Neural cell (in vitro differentiated cells): ENCODE data around the gene ENO1. TPM values are rescaled to one million over a fixed set of nuclear protein-coding genes. Genes with fewer than 3 reads are reported as not detected.

ENCODE experiments used
- H2AFZ ChIP-seq: fragments of 200-600, 300-800 bp; sonication (generic), shearing (Covaris generic); 2 replicates; pipeline ENCODE4 v1.6.0; 2014; ENCODE audit warnings: low read depth, mild to moderate bottlenecking, antibody characterized with exemption, low read length, moderate library complexity
- H3F3A ChIP-seq: fragments of 200-600 bp; shearing (Covaris generic); 2 replicates; pipeline ENCODE4 v1.6.1; 2016; ENCODE audit warnings: mild to moderate bottlenecking, moderate library complexity, mixed read lengths, antibody characterized with exemption, low read length; ENCODE audit not compliant: insufficient read depth, poor library complexity, severe bottlenecking
- H3K27ac ChIP-seq: fragments of 200-600, 300-800 bp; sonication (generic), shearing (Covaris generic); 2 replicates; pipeline ENCODE4 v1.5.1; 2014; ENCODE audit warnings: mild to moderate bottlenecking, low read length, moderate library complexity
- H3K27me3 ChIP-seq: fragments of 300-800, 200-600 bp; sonication (generic), shearing (Covaris generic); 2 replicates; pipeline ENCODE4 v1.6.0; 2014; ENCODE audit warnings: mild to moderate bottlenecking, low read depth, low read length, moderate library complexity; ENCODE audit not compliant: insufficient read depth
- H3K36me3 ChIP-seq: fragments of 300-800, 200-600 bp; sonication (generic), shearing (Covaris generic); 2 replicates; pipeline ENCODE4 v1.5.1; 2014; ENCODE audit warnings: mild to moderate bottlenecking, antibody characterized with exemption, low read length, moderate library complexity; ENCODE audit not compliant: insufficient read depth
- H3K4me2 ChIP-seq: fragments of 300-800, 200-600 bp; sonication (generic), shearing (Covaris generic); 2 replicates; pipeline ENCODE4 v1.6.0; 2014; ENCODE audit warnings: mild to moderate bottlenecking, low read length
- H3K4me3 ChIP-seq: fragments of 300-800, 200-600 bp; sonication (generic), shearing (Covaris generic); 2 replicates; pipeline ENCODE4 v1.5.1; 2014; ENCODE audit warnings: mild to moderate bottlenecking, low read length, moderate library complexity
- H3K79me2 ChIP-seq: fragments of 200-600 bp; shearing (Covaris generic); replicated peaks from 2 replicates; pipeline ENCODE4 v1.6.0; 2014; ENCODE audit warnings: mild to moderate bottlenecking, low read length, moderate library complexity; ENCODE audit not compliant: insufficient read depth
- H3K9ac ChIP-seq: fragments of 300-800, 200-600 bp; sonication (generic), shearing (Covaris generic); 2 replicates; pipeline ENCODE4 v1.6.1; 2016; ENCODE audit warnings: mild to moderate bottlenecking, low read length, mixed read lengths
- H3K9me2 ChIP-seq: fragments of 200-600 bp; shearing (Covaris generic); 2 replicates; pipeline ENCODE4 v1.6.1; 2016; ENCODE audit warnings: mild to moderate bottlenecking, low read length, mixed read lengths; ENCODE audit not compliant: insufficient read depth
- H3K9me3 ChIP-seq: fragments of 200-600, 300-800 bp; sonication (generic), shearing (Covaris generic); 2 replicates; pipeline ENCODE4 v1.6.1; 2016; ENCODE audit warnings: mild to moderate bottlenecking, mixed run types, low read length, moderate library complexity, mixed read lengths
- H4K20me1 ChIP-seq: fragments of 200-600 bp; shearing (Covaris generic); 2 replicates; pipeline ENCODE4 v1.6.1; 2016; ENCODE audit warnings: mild to moderate bottlenecking, mixed run types; ENCODE audit not compliant: insufficient read depth
- CTCF ChIP-seq: fragments of 450-650 bp; IDR thresholded peaks from 2 replicates; pipeline ENCODE4 v1.5.1; 2014; ENCODE audit warnings: antibody characterized with exemption, mild to moderate bottlenecking, moderate library complexity; ENCODE audit not compliant: poor library complexity, severe bottlenecking
- EP300 ChIP-seq: fragments of 450-650 bp; conservative IDR thresholded peaks from 2 replicates; pipeline ENCODE4 v1.6.1; 2014; ENCODE audit warnings: antibody characterized with exemption, mild to moderate bottlenecking, moderate library complexity; ENCODE audit not compliant: poor library complexity, severe bottlenecking
- EZH2 ChIP-seq: fragments of 200-600, 300-800 bp; shearing (Covaris generic), sonication (generic); IDR thresholded peaks from 2 replicates; pipeline ENCODE4 v1.6.1; 2014; ENCODE audit warnings: antibody characterized with exemption, low read length, borderline replicate concordance, mild to moderate bottlenecking; ENCODE audit not compliant: insufficient read depth, poor library complexity, severe bottlenecking
- MXI1 ChIP-seq: fragments of 450-650 bp; conservative IDR thresholded peaks from 2 replicates; pipeline ENCODE4 v1.6.1; 2014; ENCODE audit warnings: antibody characterized with exemption, mild to moderate bottlenecking; ENCODE audit not compliant: poor library complexity, severe bottlenecking
- POLR2AphosphoS5 ChIP-seq: IDR thresholded peaks from 2 replicates; pipeline ENCODE4 v1.6.1; 2012
- RAD21 ChIP-seq: fragments of 450-650 bp; conservative IDR thresholded peaks from 2 replicates; pipeline ENCODE4 v1.6.1; 2014; ENCODE audit warnings: antibody characterized with exemption, mild to moderate bottlenecking, moderate library complexity
- REST ChIP-seq: IDR thresholded peaks from 2 replicates; pipeline ENCODE4 v1.6.1; 2012; ENCODE audit warnings: borderline replicate concordance
- SMC3 ChIP-seq: fragments of 450-650 bp; conservative IDR thresholded peaks from 2 replicates; pipeline ENCODE4 v1.6.1; 2014; ENCODE audit warnings: antibody characterized with exemption, mild to moderate bottlenecking, moderate library complexity; ENCODE audit not compliant: poor library complexity
- TAF1 ChIP-seq: IDR thresholded peaks from 2 replicates; pipeline ENCODE4 v1.6.1; 2012; ENCODE audit warnings: low read depth
- polyA plus RNA-seq: library from polyadenylated mRNA; depleted of rRNA; stranded (reverse); fragments of >200 nt; gene quantifications from 2 replicates; pipeline ENCODE4 v1.2.3, GENCODE V29; 2014

Gene ENO1
- polyA plus RNA-seq, 1 donor from 2014 or later: 199 TPM

GRCh38 chr1:8879464-8879921, 1.0 kb upstream of the ENO1 start:
- H3K9me2 ChIP-seq: no peaks in the 10 kb centered on the region
- H3K4me3 ChIP-seq: peak overlapping the region; percentile 95
- peak overlapping the region; percentile 82 for H2AFZ ChIP-seq
- no peaks in the 10 kb centered on the region for H3K9me3 ChIP-seq
- H3K27ac ChIP-seq: no peak overlapping the region
- no peak overlapping the region for H3K4me2 ChIP-seq
- H3K27me3 ChIP-seq: no peaks in the 10 kb centered on the region
- peaks cover 24% of the 10 kb centered on the region for H3K79me2 ChIP-seq
- H4K20me1 ChIP-seq: no peaks in the 10 kb centered on the region
- TF ChIP-seq EZH2 (no peak), RAD21 (no peak), POLR2AphosphoS5 (no peak), REST (no peak), CTCF (no peak), EP300 (no peak), SMC3 (no peak), TAF1 (no peak), MXI1 (no peak)
- H3F3A ChIP-seq: no peaks in the 10 kb centered on the region
- H3K9ac ChIP-seq: peak overlapping the region; percentile 71
- no peaks in the 10 kb centered on the region for H3K36me3 ChIP-seq

- Histone ChIP-seq H3K79me2 (peaks cover 24% of the 10 kb centered on the region), H3K9me3 (no peaks in the 10 kb centered on the region), H3K9me2 (no peaks in the 10 kb centered on the region), H3K4me3 (peak overlapping the region; percentile 95), H3K36me3 (peaks cover 3% of the 10 kb centered on the region), H3F3A (no peaks in the 10 kb centered on the region), H2AFZ (peak overlapping the region; percentile 82), H3K4me2 (no peak overlapping the region), H3K27ac (peak overlapping the region; percentile 61), H3K27me3 (no peaks in the 10 kb centered on the region), H4K20me1 (no peaks in the 10 kb centered on the region), H3K9ac (peak overlapping the region; percentile 71)
- TF ChIP-seq CTCF (peak; percentile 60), POLR2AphosphoS5 (peak; percentile 64), SMC3 (peak; percentile 49), REST (no peak), EZH2 (no peak), EP300 (peak; percentile 44), TAF1 (peak; percentile 63), MXI1 (no peak), RAD21 (no peak)
Measured at GRCh38 chr1:8878698-8879463, 395 bp upstream of the ENO1 start.
